Spleen (tissue), 7 donors: ENCODE results near the gene SECISBP2.

ENCODE experiments used
- CTCF ChIP-seq, 11 experiments: fragments of 200-600 bp in 7 of 11; fragments of 450-650 bp in 4 of 11; sonication (generic) in 4 of 11; IDR thresholded peaks in 8 of 11; conservative IDR thresholded peaks in 3 of 11; 1 replicate in 7 of 11; 2 replicates in 4 of 11; pipeline versions ENCODE4 v1.4.0 to v1.8.0; 2016 to 2021; ENCODE audit warnings: antibody characterized with exemption in 11 of 11, inconsistent platforms in 4 of 11, mild to moderate bottlenecking in 1 of 11
- POLR2A ChIP-seq, 3 donors: fragments of 450-650 bp; IDR thresholded peaks; one replicate each; pipeline ENCODE4 v1.5.1; 2017; ENCODE audit warnings: antibody characterized with exemption in 3 of 3, mild to moderate bottlenecking in 1 of 3
- POLR2AphosphoS5 ChIP-seq, 3 donors: sonication (generic); formaldehyde crosslinking; IDR thresholded peaks; one replicate each; pipeline ENCODE4 v1.5.1; 2017; ENCODE audit warnings: antibody characterized with exemption in 3 of 3
- donor health status: DM: no; HTN: no; CAD: no; lungs with moderate emphysema.
- donor health status: DM: no; HTN: no; CAD: no.
- donor health status: DM: no; HTN: no; CAD: no.

- TF ChIP-seq CTCF (IDR thresholded peaks at IDR 0.05 in 8 of 11, conservative IDR thresholded peaks at IDR 0.05 in 3 of 11) (no peak), POLR2A (IDR thresholded peaks at IDR 0.05) (no peak), POLR2AphosphoS5 (IDR thresholded peaks at IDR 0.05) (no peak)
These were observed 7.4 kb downstream of the SECISBP2 start for GRCh38 chr9:89325733-89326132.
